HepG2 (cell line): ENCODE results near the gene ZBTB48. TPM values are rescaled to one million over a fixed set of nuclear protein-coding genes. Genes with fewer than 3 reads are reported as not detected.

Experiments used
- ATAC-seq: fragments of 200-7000 bp; cut with Tn5 transposase; 3 replicates; pipeline ENCODE4 v1.9.1; 2020; ENCODE audit warnings: mild to moderate bottlenecking, moderate library complexity
- BruUV-seq: library from RNA; stranded (reverse); fragments of 400-500 nt; replicated peaks from 2 replicates; lab custom pipeline; 2021; lab: Mats Ljungman, UMichigan
- CTCF ChIA-PET: fragments of 300-600 bp; formaldehyde crosslinking; extraction: SDS; loops from one replicate; lab custom pipeline; 2021; ENCODE audit warnings: low total read pairs, inconsistent platforms, low intra/inter-chr PET ratio; lab: Yijun Ruan, JAX
- POLR2A ChIA-PET: fragments of 350-600 bp; sonication (Branson Sonifier 250); formaldehyde crosslinking; loops from one replicate; lab custom pipeline; 2020; ENCODE audit warnings: antibody characterized with exemption, inconsistent platforms; lab: Yijun Ruan, JAX
- DNase-seq: peaks from one replicate; pipeline ENCODE4 v3.0.0-alpha.2; 2015; ENCODE audit warnings: low spot score
- FAIRE-seq: peaks from 3 replicates; lab custom pipeline; 2011; peaks lifted over from hg19 to GRCh38; lab: Jason Lieb, UNC
- H2AFZ ChIP-seq: one replicate; pipeline ENCODE4 v1.6.1; 2011; ENCODE audit warnings: low read length, inconsistent platforms
- H3K27ac ChIP-seq: fragments of 300-600 bp; 3 replicates; pipeline ENCODE4 v1.8.0; 2011; ENCODE audit warnings: mixed run types, mild to moderate bottlenecking, mixed read lengths, low read length, inconsistent platforms; ENCODE audit not compliant: insufficient read depth; ENCODE audit errors: extremely low read length
- H3K27me3 ChIP-seq, 2 experiments: fragments of 200-600 bp in 1 of 2; 2 replicates in 1 of 2; 3 replicates in 1 of 2; pipeline versions ENCODE4 v1.6.0 to v1.8.0; 2011; ENCODE audit warnings: low read length in 2 of 2, mild to moderate bottlenecking in 2 of 2, moderate library complexity in 2 of 2, inconsistent platforms in 1 of 2; ENCODE audit not compliant: insufficient read depth in 2 of 2, control insufficient read depth in 1 of 2
- H3K36me3 ChIP-seq, 2 experiments: fragments of 200-600 bp in 1 of 2; replicated peaks in 1 of 2; 2 replicates in 1 of 2; 3 replicates in 1 of 2; pipeline versions ENCODE4 v1.5.1 to v1.8.0; 2011; ENCODE audit warnings: low read length in 2 of 2, inconsistent platforms in 1 of 2; ENCODE audit not compliant: insufficient read depth in 2 of 2, control insufficient read depth in 1 of 2
- H3K4me1 ChIP-seq: 2 replicates; pipeline ENCODE4 v1.5.1; 2012; ENCODE audit warnings: low read length, inconsistent platforms; ENCODE audit not compliant: insufficient read depth
- H3K4me2 ChIP-seq: 2 replicates; pipeline ENCODE4 v1.6.0; 2011; ENCODE audit warnings: low read depth, low read length, inconsistent platforms
- H3K4me3 ChIP-seq, 3 experiments: fragments of 200-600 bp in 1 of 3; sonication (generic), shearing (Covaris generic) in 1 of 3; replicated peaks in 1 of 3; 2 replicates each; pipeline ENCODE4 v1.5.1; 2011 to 2016; ENCODE audit warnings: low read length in 3 of 3, inconsistent platforms in 2 of 3, low read depth in 2 of 3, mild to moderate bottlenecking in 2 of 3, control low read depth in 1 of 3, mixed read lengths in 1 of 3; ENCODE audit not compliant: insufficient read depth in 1 of 3
- H3K79me2 ChIP-seq: one replicate; pipeline ENCODE4 v1.6.1; 2011; ENCODE audit warnings: low read length, inconsistent platforms; ENCODE audit not compliant: insufficient read depth
- H3K9ac ChIP-seq: 2 replicates; pipeline ENCODE4 v1.6.0; 2011; ENCODE audit warnings: mild to moderate bottlenecking, low read depth, low read length, inconsistent platforms; ENCODE audit not compliant: insufficient read depth
- H3K9me3 ChIP-seq: 2 replicates; pipeline ENCODE4 v1.5.1; 2012; ENCODE audit warnings: mild to moderate bottlenecking, low read length
- H4K20me1 ChIP-seq: 2 replicates; pipeline ENCODE4 v1.6.0; 2011; ENCODE audit warnings: inconsistent platforms, mild to moderate bottlenecking, low read length, moderate library complexity; ENCODE audit not compliant: insufficient read depth
- ATF4 ChIP-seq, 2 experiments: fragments of 450-650 bp in 1 of 2; sonication (generic) in 1 of 2; formaldehyde crosslinking; IDR thresholded peaks; 2 replicates each; pipeline versions ENCODE4 v1.5.0 to v1.8.0; 2020 to 2022; ENCODE audit warnings: mild to moderate bottlenecking in 1 of 2, missing genetic modification reagents in 1 of 2
- CAMTA2 ChIP-seq: sonication (generic); formaldehyde crosslinking; IDR thresholded peaks from 2 replicates; pipeline ENCODE4 v1.4.0; 2020; ENCODE audit warnings: mild to moderate bottlenecking, missing genetic modification reagents, borderline replicate concordance
- ELF1 ChIP-seq: sonication (generic); formaldehyde crosslinking; IDR thresholded peaks from 2 replicates; pipeline ENCODE4 v1.4.0; 2020; ENCODE audit warnings: missing genetic modification reagents
- FOXA3 ChIP-seq: IDR thresholded peaks from 2 replicates; pipeline ENCODE4 v1.6.1; 2016; ENCODE audit warnings: missing genetic modification reagents, missing compliant biosample characterization
- KMT2A ChIP-seq: sonication (generic); formaldehyde crosslinking; IDR thresholded peaks from 2 replicates; pipeline ENCODE4 v1.4.0; 2020; ENCODE audit warnings: missing genetic modification reagents
- MEIS2 ChIP-seq: sonication (generic); formaldehyde crosslinking; IDR thresholded peaks from 2 replicates; pipeline ENCODE4 v1.9.0; 2021; ENCODE audit warnings: mild to moderate bottlenecking, missing genetic modification reagents
- RARG ChIP-seq: sonication (generic); formaldehyde crosslinking; IDR thresholded peaks from 2 replicates; pipeline ENCODE4 v1.4.0; 2020; ENCODE audit warnings: low read depth, mild to moderate bottlenecking, missing genetic modification reagents
- SALL2 ChIP-seq: sonication (generic); formaldehyde crosslinking; IDR thresholded peaks from 2 replicates; pipeline ENCODE4 v1.8.1; 2023; ENCODE audit warnings: mild to moderate bottlenecking, missing genetic modification reagents, inconsistent platforms
- ZFP36 ChIP-seq: fragments of 150-350 bp; IDR thresholded peaks from 2 replicates; pipeline ENCODE4 v1.6.1; 2018; ENCODE audit warnings: borderline replicate concordance, low read length, low read depth; ENCODE audit not compliant: partially characterized antibody
- ZNF296 ChIP-seq: sonication (generic); formaldehyde crosslinking; conservative IDR thresholded peaks from 2 replicates; pipeline ENCODE4 v1.5.0; 2020; ENCODE audit warnings: mild to moderate bottlenecking, missing genetic modification reagents
- ZNF446 ChIP-seq: sonication (generic); formaldehyde crosslinking; IDR thresholded peaks from 2 replicates; pipeline ENCODE4 v1.5.0; 2020; ENCODE audit warnings: mild to moderate bottlenecking, missing genetic modification reagents
- ZNF484 ChIP-seq: sonication (generic); formaldehyde crosslinking; IDR thresholded peaks from 2 replicates; pipeline ENCODE4 v1.5.1; 2020; ENCODE audit warnings: mild to moderate bottlenecking, low read depth, missing genetic modification reagents, borderline replicate concordance
- ZNF512B ChIP-seq: sonication (generic); formaldehyde crosslinking; IDR thresholded peaks from 2 replicates; pipeline ENCODE4 v1.5.1; 2020; ENCODE audit warnings: missing genetic modification reagents, mild to moderate bottlenecking, borderline replicate concordance
- ZNF703 ChIP-seq: sonication (generic); formaldehyde crosslinking; IDR thresholded peaks from 2 replicates; pipeline ENCODE4 v1.5.1; 2020; ENCODE audit warnings: missing genetic modification reagents, mild to moderate bottlenecking, moderate library complexity, borderline replicate concordance
- ZNF776 ChIP-seq: sonication (generic); formaldehyde crosslinking; IDR thresholded peaks from 2 replicates; pipeline ENCODE4 v1.4.0; 2020; ENCODE audit warnings: mild to moderate bottlenecking, missing genetic modification reagents
- ZSCAN30 ChIP-seq: sonication (generic); formaldehyde crosslinking; IDR thresholded peaks from 2 replicates; pipeline ENCODE4 v1.5.0; 2020; ENCODE audit warnings: mild to moderate bottlenecking, missing genetic modification reagents
- WGBS: methylation state at CpG from one replicate; pipeline ENCODE4 v1.1.6; 2017; ENCODE audit warnings: low lambda C conversion rate; 5-methylcytosine and 5-hydroxymethylcytosine counted together
- in situ Hi-C: cut with HindIII; loops from 2 replicates; pipeline ENCODE4 v1.10.0; 2017; ENCODE audit warnings: low pct_unique_long_range_greater_than_20kb; ENCODE audit not compliant: extremely low pct_ligation_motif_present
- intact Hi-C: fragments of 100-400 bp; cut with micrococcal nuclease; formaldehyde crosslinking; loops from one replicate; pipeline ENCODE4 v1.10.0; 2022; ENCODE audit not compliant: unreplicated experiment
- polyA plus RNA-seq, 8 experiments: library from polyadenylated mRNA; depleted of rRNA in 3 of 8; stranded (reverse) in 7 of 8; unstranded in 1 of 8; fragments of >200 nt; fragmentation: Illumina TruSeq in 4 of 8; extraction: Trizol in 4 of 8; gene quantifications; 2 replicates each; pipeline versions ENCODE4 v1.2.1 to v1.2.3, GENCODE V29; 2011 to 2016; ENCODE audit warnings: low read depth in 4 of 8, missing spikeins in 1 of 8, mixed read lengths in 1 of 8; ENCODE audit not compliant: insufficient read depth in 1 of 8
- total RNA-seq, 5 experiments: library from RNA; depleted of rRNA; stranded (reverse); fragments of >200 nt; fragmentation: Illumina TruSeq; extraction: Trizol; gene quantifications; 2 replicates each; pipeline ENCODE4 v1.2.3, GENCODE V29; 2016; ENCODE audit warnings: low read depth in 1 of 5
- TF ChIP-seq, protein P1 (sequence below): IDR thresholded peaks from 2 replicates; pipeline ENCODE4 v1.6.1; 2018; ENCODE audit warnings: missing genetic modification reagents, mild to moderate bottlenecking, missing compliant biosample characterization

ZBTB48 gene
- total and polyA plus RNA-seq, 2 of the 13 experiments (the other 11 are each of a cell fraction or from before 2014, with no cell fraction given), result 13.0 to 17.1 TPM

DNA sequence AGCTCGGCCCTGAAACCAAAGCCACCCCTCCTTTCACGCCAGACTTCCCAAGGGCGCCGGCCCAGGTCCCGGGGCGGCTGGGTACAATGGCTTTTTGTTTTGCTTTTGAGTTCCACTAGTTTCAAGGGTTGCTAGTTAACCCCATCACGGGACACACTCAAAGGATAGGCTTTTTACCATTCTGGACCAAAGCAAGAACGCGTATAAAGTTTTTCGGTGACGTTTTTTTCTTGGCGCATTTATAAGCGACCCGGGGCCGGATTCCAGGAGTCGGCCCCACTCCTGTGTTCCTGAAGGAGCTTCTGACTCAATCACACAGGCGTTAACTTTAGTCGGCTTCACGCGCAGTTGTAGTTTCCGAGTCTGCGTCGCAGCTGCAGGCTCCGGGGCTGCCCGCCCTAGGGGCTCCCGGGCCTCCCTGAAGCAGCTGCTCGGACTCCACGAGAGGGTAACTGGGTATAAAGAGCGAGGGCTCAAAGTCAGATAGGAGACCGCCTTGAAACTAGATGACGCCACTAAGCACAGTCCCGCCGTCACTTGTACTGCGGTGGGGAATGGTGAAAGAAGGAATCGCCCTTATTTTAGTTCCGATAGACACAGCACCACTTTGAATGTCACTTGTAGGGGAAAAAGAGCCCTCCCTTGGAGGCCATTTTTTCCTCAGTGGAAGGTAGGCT is 23.6 kb downstream of the ZBTB48 start:
- in situ Hi-C loops, result no loop called here
- TSS peak; percentile 95 for BruUV-seq
- DNase-seq (peak; percentile 86), ATAC-seq (peak; percentile 37), FAIRE-seq (no peak)
- Histone ChIP-seq H2AFZ (no peak overlapping the region), H3K79me2 (peaks cover 37% of the 10 kb centered on the region), H4K20me1 (peaks cover 26% of the 10 kb centered on the region), H3K9ac (peak overlapping the region; percentile 97), H3K9me3 (no peaks in the 10 kb centered on the region), H3K27me3 (no peaks in the 10 kb centered on the region; a peak in 1 of 5 replicates), H3K4me3 (peak overlapping the region; percentile 66 to 92 (median 78)), H3K27ac (peak overlapping the region; percentile 100), H3K4me1 (peaks cover 42% of the 10 kb centered on the region), H3K36me3 (peaks cover 3 to 11% of the 10 kb centered on the region in 2 experiments; a peak in 3 of 5 replicates), H3K4me2 (peak overlapping the region; percentile 98)
- CTCF ChIA-PET, result no interaction called here
- intact Hi-C loops, result no loop called here
- POLR2A ChIA-PET, result interaction anchor here (0.6 to 7.1 kb wide), 15 partner anchors 8 to 182 kb away, joined by 3 to 113 read pairs (median 4); partner anchors contain the start of genes CAMTA1, NOL9, PHF13 and TAS1R1
- under 1% methylated on average over 32 of the region's 36 CpGs for WGBS
- TF ChIP-seq ZSCAN30 (CRISPR knock-in tag) (no peak), KMT2A (peak; percentile 47; the same call in 1 of the 2 replicates), RARG (CRISPR knock-in tag) (no peak), ZNF296 (CRISPR knock-in tag) (peak; percentile 59; the same call in 1 of the 2 replicates), ZNF776 (CRISPR knock-in tag) (0 out of 2 replicates have a peak, but pooled peaks have one; percentile 47), ZNF512B (CRISPR knock-in tag) (no peak), FOXA3 (no peak), ZNF484 (CRISPR knock-in tag) (0 out of 2 replicates have a peak, but pooled peaks have one; percentile 36), CAMTA2 (0 out of 2 replicates have a peak, but pooled peaks have one; percentile 62), ZNF446 (no peak), ZFP36 (no peak), ZNF703 (CRISPR knock-in tag) (0 out of 2 replicates have a peak, but pooled peaks have one; percentile 32), SALL2 (CRISPR knock-in tag) (no peak), ELF1 (CRISPR knock-in tag) (no peak), ATF4 (CRISPR knock-in tag; IDR thresholded peaks at IDR 0.05) (0 out of 4 replicates have a peak, but pooled peaks of 1 of the 2 experiments have one; percentile 7), MEIS2 (CRISPR knock-in tag) (0 out of 2 replicates have a peak, but pooled peaks have one; percentile 12)
- TF ChIP-seq, protein P1, sequence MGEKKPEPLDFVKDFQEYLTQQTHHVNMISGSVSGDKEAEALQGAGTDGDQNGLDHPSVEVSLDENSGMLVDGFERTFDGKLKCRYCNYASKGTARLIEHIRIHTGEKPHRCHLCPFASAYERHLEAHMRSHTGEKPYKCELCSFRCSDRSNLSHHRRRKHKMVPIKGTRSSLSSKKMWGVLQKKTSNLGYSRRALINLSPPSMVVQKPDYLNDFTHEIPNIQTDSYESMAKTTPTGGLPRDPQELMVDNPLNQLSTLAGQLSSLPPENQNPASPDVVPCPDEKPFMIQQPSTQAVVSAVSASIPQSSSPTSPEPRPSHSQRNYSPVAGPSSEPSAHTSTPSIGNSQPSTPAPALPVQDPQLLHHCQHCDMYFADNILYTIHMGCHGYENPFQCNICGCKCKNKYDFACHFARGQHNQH (CRISPR knock-in tag), result 0 out of 2 replicates have a peak, but pooled peaks have one; percentile 14
